Right lobe of liver (tissue), 4 donors: ENCODE data around the gene ALPG.

Experiments used
- CTCF ChIP-seq, 4 donors: fragments of 200-600 bp in 3 of 4; fragments of 450-650 bp in 1 of 4; IDR thresholded peaks; one replicate each; pipeline versions ENCODE4 v1.5.1 to v1.8.0; 2016 to 2022; ENCODE audit warnings: antibody characterized with exemption in 4 of 4, mild to moderate bottlenecking in 2 of 4
- POLR2A ChIP-seq: fragments of 450-650 bp; IDR thresholded peaks from one replicate; pipeline ENCODE4 v1.6.1; 2017; ENCODE audit warnings: antibody characterized with exemption, mild to moderate bottlenecking
- donor health status: DM: no; HTN: no; CAD: no.
- donor health status: DM: no; HTN: no; CAD: no.
- donor health status: DM: no; HTN: yes; CAD: no.

DNA sequence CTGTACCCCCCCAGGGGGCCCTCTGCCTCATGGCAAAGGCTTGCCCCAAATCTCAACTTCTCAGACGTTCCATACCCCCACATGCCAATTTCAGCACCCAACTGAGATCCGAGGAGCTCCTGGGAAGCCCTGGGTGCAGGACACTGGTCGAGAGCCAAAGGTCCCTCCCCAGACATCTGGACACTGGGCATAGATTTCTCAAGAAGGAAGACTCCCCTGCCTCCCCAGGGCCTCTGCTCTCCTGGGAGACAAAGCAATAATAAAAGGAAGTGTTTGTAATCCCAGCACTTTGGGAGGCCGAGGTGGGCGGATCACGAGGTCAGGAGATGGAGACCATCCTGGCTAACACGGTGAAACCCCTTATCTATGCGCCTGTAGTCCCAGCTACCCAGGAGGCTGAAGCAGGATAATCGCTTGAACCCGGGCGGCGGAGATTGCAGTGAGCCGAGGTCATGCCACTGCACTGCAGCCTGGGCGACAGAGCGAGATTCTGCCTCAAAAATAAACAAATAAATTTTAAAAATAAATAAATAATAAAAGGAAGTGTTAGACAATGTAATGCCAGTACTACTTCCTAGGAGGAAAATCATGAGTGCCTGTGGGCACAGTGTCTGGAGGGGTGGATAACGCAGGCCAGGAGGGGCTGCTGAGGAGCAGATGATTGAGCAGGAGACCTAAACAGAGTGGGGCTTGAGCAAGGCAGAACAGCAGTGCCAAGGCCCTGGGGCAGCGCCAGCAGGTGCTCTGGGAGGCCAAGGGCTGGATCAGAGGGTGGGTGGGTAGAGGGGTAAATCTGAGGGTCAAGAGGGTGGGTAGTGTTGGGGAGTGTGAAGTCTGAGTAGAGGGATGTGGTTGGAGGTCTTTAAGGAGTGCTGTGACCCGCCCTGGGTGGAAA lies 24.1 kb upstream of the ALPG start:
- TF ChIP-seq CTCF (IDR thresholded peaks at IDR 0.05) = no peak
- no peak for TF ChIP-seq POLR2A
